DOHH2 (cell line): ENCODE measurements around the gene HNF4A.

Source experiments
- EZH2phosphoT487 ChIP-seq: fragments of 200-600 bp; sonication (generic); IDR thresholded peaks from 2 replicates; pipeline ENCODE4 v1.6.1; 2017; ENCODE audit warnings: borderline replicate concordance, mild to moderate bottlenecking, antibody characterized with exemption, low read length, moderate library complexity, mixed read lengths
- TF ChIP-seq, protein P1 (sequence below): fragments of 200-600 bp; sonication (generic); IDR thresholded peaks from one replicate; pipeline ENCODE4 v1.5.1; 2014; ENCODE audit warnings: antibody characterized with exemption, mild to moderate bottlenecking, low read depth, low read length; ENCODE audit not compliant: poor library complexity, severe bottlenecking

DNA sequence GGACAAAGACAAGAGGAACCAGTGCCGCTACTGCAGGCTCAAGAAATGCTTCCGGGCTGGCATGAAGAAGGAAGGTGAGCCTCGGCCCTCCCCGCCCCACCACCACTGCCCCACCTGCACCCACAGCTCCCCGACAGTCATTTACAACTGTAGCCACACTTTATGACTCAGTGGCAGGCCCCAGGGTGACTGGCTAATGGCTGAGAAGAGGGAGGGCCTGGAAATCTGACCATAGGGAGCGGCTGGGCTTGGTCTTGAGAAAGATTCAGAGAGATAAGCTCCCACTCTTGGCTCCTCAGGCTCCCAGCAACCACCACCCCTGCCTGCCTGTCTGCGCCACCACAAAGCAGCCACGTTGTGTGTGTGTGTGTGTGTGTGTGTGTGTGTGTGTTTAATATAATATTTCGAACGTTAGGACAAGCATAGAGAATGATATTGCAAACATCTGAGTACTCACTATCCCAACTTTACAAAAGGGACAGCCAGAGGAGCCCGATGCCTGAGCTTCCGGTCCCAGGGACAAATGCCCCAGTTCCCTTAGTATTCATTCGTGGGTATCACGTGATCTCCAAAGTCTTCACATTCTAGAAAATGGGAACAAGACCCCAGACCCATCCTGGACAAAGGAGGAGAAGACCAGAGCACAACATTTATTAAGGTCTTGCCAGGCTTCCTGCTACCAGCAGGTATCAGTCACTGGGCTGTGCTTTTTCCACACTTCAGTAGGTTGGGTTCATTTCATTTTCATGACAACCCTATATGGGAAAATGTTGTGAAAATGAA is 52.1 kb downstream of the HNF4A start:
- TF ChIP-seq, protein P1, sequence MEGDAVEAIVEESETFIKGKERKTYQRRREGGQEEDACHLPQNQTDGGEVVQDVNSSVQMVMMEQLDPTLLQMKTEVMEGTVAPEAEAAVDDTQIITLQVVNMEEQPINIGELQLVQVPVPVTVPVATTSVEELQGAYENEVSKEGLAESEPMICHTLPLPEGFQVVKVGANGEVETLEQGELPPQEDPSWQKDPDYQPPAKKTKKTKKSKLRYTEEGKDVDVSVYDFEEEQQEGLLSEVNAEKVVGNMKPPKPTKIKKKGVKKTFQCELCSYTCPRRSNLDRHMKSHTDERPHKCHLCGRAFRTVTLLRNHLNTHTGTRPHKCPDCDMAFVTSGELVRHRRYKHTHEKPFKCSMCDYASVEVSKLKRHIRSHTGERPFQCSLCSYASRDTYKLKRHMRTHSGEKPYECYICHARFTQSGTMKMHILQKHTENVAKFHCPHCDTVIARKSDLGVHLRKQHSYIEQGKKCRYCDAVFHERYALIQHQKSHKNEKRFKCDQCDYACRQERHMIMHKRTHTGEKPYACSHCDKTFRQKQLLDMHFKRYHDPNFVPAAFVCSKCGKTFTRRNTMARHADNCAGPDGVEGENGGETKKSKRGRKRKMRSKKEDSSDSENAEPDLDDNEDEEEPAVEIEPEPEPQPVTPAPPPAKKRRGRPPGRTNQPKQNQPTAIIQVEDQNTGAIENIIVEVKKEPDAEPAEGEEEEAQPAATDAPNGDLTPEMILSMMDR: no peak
- TF ChIP-seq EZH2phosphoT487: no peak
